ENCODE results near the gene FAM107B.

DNA sequence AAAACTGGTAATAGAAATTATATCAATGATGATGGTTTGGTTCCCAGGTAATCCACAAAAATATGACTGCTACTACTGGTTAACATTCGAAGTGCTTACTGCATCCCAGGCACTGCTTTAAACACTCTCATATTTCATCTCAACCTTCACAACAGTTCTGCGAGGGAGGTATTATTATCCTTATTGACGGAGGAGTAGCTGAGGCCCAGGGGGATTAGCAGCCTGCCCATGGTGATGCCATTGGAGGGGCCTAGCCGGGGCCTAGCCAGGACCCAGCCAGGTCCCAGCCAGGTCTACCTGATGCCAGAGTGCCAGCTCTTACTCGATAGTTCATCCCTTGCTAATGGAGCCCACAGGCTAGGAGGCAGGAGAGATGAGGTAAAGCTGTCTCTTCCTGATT, 217.1 kb downstream of the FAM107B start:
- TF ChIP-seq, protein P1, sequence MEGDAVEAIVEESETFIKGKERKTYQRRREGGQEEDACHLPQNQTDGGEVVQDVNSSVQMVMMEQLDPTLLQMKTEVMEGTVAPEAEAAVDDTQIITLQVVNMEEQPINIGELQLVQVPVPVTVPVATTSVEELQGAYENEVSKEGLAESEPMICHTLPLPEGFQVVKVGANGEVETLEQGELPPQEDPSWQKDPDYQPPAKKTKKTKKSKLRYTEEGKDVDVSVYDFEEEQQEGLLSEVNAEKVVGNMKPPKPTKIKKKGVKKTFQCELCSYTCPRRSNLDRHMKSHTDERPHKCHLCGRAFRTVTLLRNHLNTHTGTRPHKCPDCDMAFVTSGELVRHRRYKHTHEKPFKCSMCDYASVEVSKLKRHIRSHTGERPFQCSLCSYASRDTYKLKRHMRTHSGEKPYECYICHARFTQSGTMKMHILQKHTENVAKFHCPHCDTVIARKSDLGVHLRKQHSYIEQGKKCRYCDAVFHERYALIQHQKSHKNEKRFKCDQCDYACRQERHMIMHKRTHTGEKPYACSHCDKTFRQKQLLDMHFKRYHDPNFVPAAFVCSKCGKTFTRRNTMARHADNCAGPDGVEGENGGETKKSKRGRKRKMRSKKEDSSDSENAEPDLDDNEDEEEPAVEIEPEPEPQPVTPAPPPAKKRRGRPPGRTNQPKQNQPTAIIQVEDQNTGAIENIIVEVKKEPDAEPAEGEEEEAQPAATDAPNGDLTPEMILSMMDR (IDR thresholded peaks at IDR 0.05): no peak
- TF ChIP-seq POLR2A (IDR thresholded peaks at IDR 0.05): no peak

Measured in right lobe of liver (tissue), 4 donors.